GM06990 (cell line): Measurements from ENCODE around the gene TNIK.
A peak's percentile ranks its signal among the peaks of the same experiment; 100 is the strongest.

Source experiments
- DNase-seq: peaks from one replicate; pipeline ENCODE4 v3.0.0-alpha.2; 2011; ENCODE audit not compliant: insufficient read length; ENCODE audit errors: extremely low read depth
- H3K27me3 ChIP-seq: replicated peaks from 2 replicates; pipeline ENCODE4 v1.6.0; 2011; ENCODE audit warnings: low read length; ENCODE audit not compliant: control insufficient read depth, insufficient read depth
- H3K36me3 ChIP-seq: 2 replicates; pipeline ENCODE4 v1.5.1; 2011; ENCODE audit warnings: low read length; ENCODE audit not compliant: control insufficient read depth, insufficient read depth
- H3K4me3 ChIP-seq: replicated peaks from 2 replicates; pipeline ENCODE4 v1.5.1; 2011; ENCODE audit warnings: low read depth, mild to moderate bottlenecking, control low read depth, low read length
- CTCF ChIP-seq: IDR thresholded peaks from 2 replicates; pipeline ENCODE4 v1.5.1; 2011; ENCODE audit warnings: low read length, control low read depth, mild to moderate bottlenecking, inconsistent platforms; ENCODE audit not compliant: insufficient read depth, poor library complexity, severe bottlenecking

Gene TNIK

GRCh38 chr3:171353423-171353822, 106.8 kb downstream of the TNIK start:
- no peak for DNase-seq
- TF ChIP-seq CTCF = no peak
- Histone ChIP-seq H3K27me3 (no peaks in the 10 kb centered on the region), H3K4me3 (no peak overlapping the region), H3K36me3 (peaks cover 3% of the 10 kb centered on the region)

GRCh38 chr3:171352387-171352935, 107.7 kb downstream of the TNIK start:
- TF ChIP-seq CTCF = no peak
- Histone ChIP-seq H3K36me3 (no peaks in the 10 kb centered on the region), H3K27me3 (no peaks in the 10 kb centered on the region), H3K4me3 (no peak overlapping the region)
- DNase-seq = no peak

GRCh38 chr3:171351676-171352075, 108.5 kb downstream of the TNIK start:
- DNase-seq = no peak
- no peaks in the 10 kb centered on the region for H3K36me3 ChIP-seq
- no peaks in the 10 kb centered on the region for H3K27me3 ChIP-seq
- no peak for TF ChIP-seq CTCF
- no peak overlapping the region for H3K4me3 ChIP-seq

- Histone ChIP-seq H3K4me3 (no peak overlapping the region), H3K27me3 (no peaks in the 10 kb centered on the region), H3K36me3 (no peaks in the 10 kb centered on the region; the same call in 1 of the 2 replicates)
- DNase-seq = no peak
- TF ChIP-seq CTCF = no peak
Observed at GRCh38 chr3:171350364-171350763, 109.8 kb downstream of the TNIK start.

GRCh38 chr3:171349392-171349791, 110.8 kb downstream of the TNIK start:
- DNase-seq = no peak
- TF ChIP-seq CTCF = no peak
- Histone ChIP-seq H3K36me3 (no peaks in the 10 kb centered on the region; the same call in 1 of the 2 replicates), H3K4me3 (no peak overlapping the region), H3K27me3 (no peaks in the 10 kb centered on the region)

GRCh38 chr3:171348121-171348520, 112.1 kb downstream of the TNIK start:
- no peak for TF ChIP-seq CTCF
- no peaks in the 10 kb centered on the region for H3K27me3 ChIP-seq
- DNase-seq = no peak

More at GRCh38 chr3:171348121-171348520, 112.1 kb downstream of the TNIK start:
- Histone ChIP-seq H3K36me3 (no peaks in the 10 kb centered on the region; the same call in 1 of the 2 replicates), H3K4me3 (peak overlapping the region; percentile 20)
